ENCODE data around the gene PER2.

PER2 gene

DNA sequence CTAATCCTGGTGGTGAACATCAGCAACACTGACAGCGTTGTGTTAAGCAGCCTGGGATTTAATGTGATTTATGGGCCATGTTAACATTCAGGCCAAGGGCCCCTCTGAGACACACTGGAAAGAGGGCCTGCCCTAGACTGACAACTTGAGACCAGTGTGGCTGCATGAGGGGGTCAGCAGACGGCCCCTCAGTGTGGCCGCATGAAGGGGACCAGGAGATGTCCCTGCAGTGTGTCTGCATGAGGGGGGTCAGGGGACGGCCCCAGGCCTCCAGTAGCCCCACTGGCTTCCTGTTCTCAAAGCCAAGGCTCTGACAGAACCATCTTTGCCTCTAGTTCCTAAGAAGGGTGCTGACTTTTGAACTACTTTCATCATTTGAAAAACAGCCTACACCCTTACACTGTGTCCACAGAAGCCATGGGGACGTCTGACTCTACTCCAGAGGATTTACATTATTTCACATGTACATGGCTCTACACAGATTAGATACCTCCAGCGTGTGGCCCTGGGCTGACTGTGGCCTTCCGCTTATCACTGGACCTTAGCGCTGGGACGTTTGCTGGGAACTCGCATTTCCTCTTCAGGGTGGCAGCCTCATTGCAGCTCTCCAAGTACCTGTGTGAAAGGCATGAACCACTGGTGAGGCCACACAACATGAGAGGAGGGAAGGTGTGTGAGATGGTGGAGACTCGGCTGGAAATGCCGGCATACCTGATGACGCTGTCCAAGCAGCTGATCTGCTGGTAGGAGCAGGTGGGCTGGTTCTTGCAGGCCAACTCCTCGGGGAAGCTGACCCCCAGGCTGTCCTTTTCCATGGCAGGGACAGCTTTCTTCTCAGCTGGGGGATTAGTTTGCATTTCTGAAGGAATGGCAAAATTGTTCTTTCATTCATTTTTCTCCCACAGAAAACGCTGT, 30.4 kb downstream of the PER2 start:
- H3K4me3 ChIP-seq (ENCODE audit: low read length): no peak overlapping the region
- no peak for TF ChIP-seq ZNF274 (IDR thresholded peaks at IDR 0.05; ENCODE audit: low read depth, low read length)

DNA sequence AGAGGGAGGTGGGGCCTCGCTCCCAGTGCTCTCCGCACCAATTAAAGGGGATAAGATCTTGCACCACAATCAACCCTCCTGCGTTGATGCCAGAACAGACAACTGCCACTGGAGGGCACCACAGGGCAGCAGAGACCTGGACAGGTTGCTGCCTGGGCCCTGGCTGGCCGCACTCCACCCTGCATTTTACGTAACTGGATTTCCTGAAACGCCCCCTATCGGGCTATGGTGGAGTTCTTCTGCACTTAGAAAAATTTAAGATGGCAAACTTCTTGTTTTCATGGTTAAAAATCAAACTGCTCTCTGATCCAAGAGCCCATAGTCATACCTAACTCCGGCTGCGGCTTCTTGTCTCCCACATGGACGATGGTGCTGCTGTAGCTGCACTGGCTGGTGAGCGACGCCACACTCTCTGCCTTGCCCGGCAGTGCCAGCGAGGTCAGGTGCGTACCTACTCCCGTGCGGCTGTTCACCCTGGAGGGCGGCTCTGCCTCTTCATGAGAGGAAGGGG, 31.8 kb downstream of the PER2 start:
- H3K4me3 ChIP-seq (ENCODE audit: low read length): no peak overlapping the region
- no peak for TF ChIP-seq ZNF274 (IDR thresholded peaks at IDR 0.05; ENCODE audit: low read depth, low read length)

DNA sequence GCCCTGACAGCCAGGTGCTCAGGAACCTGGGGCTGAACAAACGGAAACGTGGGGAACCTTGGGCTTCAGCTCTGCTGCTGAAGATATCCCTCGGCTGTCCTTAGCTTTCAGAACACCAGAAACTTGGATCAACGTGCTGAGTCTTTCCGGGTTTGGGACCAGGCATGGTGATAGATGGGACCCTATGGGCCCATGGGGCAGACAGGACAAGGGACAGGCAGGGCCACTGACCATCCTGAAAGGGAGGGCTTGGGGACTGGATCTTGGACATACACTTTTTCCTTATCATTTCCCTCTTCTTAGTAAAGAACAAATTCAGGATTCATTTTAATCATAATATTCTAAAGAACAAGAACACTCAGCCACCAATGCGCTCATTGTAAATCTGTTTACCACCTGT, 32.3 kb downstream of the PER2 start:
- no peak for TF ChIP-seq ZNF274 (IDR thresholded peaks at IDR 0.05; ENCODE audit: low read depth, low read length)
- H3K4me3 ChIP-seq (ENCODE audit: low read length): no peak overlapping the region

DNA sequence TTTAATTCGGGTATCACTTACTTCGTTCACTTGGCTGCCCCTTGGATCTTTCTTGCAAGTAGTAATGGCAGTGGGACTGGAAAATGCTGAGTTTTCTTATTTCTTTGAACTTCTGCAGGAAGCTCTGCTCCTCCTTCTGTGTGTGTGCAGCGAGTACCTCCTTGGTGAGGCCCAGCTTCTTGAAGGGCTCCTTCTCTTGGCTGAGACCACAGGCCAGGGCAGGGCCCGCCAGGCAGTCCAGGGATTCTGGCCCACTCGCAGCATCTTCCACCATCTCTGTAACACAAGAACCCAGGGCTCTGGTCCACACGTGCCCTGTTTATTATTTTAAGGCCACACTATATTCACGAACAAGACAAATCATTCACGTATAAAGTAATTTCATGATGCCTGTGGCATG, 32.8 kb downstream of the PER2 start:
- no peak overlapping the region for H3K4me3 ChIP-seq (ENCODE audit: low read length)

DNA sequence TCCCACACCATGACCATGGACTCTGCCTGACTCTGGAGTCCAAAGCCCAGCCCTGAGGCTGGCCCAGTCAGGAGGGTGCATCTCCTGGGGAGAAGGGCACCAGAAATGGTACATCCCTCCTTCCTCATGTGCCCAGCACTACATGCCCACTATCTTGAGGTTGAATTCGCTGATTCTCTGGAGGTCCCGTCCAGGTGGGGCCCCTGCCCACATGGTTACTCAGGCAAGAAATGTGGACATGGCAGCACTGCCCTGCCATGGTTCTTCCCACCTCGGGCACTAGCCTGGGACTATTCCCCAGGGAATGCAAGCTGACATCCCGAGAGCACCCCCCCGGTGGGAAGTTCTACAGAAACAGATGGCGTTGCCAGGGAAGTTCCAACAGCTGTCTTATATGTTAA, 33.3 kb downstream of the PER2 start:
- no peak overlapping the region for H3K4me3 ChIP-seq (ENCODE audit: low read length)
- no peak for TF ChIP-seq ZNF274 (IDR thresholded peaks at IDR 0.05; ENCODE audit: low read depth, low read length)

More for the DNA sequence above, 32.8 kb downstream of the PER2 start:
- TF ChIP-seq ZNF274 (IDR thresholded peaks at IDR 0.05; ENCODE audit: low read depth, low read length): no peak

DNA sequence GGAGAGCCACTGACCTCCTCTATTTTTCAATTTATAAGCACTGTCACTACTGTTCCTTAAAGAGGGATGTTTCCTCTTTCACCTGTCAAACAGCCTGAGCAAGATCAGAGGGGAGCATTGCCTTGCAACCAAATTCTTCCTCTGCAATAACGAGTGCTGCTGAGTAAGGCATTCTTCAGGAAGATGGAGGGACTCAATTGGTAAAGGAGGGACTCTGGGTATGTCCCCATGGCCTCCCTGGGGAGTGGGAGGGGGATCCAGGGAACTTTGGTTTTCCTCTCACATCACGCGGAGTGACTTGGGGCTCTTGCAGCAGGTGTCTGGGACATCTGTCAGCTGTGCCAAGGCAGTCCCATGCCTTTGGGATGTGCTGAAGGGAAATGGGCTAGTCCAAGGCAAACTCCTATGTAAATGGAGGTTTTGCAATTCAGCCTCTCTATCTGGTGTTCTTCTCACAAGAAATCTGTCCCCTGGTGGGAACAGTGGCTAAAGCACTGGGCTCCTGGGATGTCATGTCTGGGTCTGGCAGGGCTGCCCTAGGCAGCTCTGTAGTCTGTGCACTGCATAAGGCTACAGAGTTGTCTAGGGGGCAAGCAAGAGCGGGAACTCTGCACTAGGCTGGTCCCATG, 34.2 kb downstream of the PER2 start:
- TF ChIP-seq ZNF274 (IDR thresholded peaks at IDR 0.05; ENCODE audit: low read depth, low read length): no peak
- H3K4me3 ChIP-seq (ENCODE audit: low read length): no peak overlapping the region

DNA sequence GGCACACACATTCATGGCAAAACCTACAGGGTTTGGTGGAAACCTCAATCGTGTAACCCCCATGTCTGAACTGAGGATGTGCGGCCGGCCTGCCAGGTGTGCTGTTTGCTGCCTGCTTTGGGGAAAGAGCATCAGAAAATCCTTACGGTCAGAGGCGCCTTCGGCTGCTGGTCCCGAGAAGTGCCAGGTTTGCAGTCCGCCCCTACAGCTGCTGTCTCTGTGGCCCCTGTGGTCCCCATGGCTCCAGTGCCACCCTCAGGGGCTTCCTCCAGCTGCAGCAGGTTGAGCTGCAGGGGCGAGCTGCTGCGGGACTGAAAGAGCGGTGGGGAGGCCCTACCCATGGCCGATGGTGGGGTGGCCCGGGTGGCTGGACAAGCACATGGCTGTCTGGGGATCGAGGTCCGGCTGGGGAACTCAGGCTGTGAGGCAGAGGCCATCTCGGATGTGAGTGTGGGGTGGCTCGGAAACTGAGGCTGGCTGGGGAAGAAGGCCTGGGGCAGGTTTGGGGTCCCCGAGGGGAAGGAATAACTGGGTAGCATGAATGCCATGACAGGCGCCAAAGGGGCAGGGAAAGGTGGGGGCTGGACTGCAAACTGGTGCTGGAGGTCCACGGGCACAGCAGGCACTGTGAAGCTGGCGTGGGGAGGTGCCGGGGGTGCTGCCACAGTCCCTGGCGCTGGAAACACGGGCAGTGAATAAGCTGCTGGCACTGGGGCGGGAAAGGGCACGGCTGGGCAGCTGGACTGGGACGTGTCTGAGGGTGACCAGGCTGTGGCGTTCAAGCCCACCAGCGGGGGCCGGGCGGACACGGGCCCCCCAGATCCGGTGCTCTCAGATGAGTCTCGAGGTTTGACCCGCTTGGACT, 35.4 kb downstream of the PER2 start:
- TF ChIP-seq ZNF274 (IDR thresholded peaks at IDR 0.05; ENCODE audit: low read depth, low read length): no peak
- H3K4me3 ChIP-seq (ENCODE audit: low read length): no peak overlapping the region

DNA sequence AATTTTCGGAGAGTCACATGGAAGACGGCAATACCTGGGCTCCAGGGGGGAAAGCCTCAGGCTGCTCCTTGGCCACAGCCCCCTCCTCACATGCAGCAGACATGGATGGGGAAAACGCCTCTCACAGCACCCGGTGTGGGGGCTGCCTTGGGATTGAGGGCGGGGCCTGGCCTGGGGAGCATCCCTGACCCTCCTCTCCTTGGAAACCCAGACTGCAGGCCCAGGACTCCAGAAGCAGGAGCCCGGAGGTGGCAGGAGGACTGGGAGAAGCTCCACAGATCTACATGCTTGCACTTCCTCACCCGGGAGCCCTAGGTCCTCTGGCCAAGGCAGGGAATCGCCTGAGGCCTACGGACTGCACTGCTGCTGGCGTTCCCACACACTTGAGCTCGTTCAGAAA, 36.4 kb downstream of the PER2 start:
- TF ChIP-seq ZNF274 (IDR thresholded peaks at IDR 0.05; ENCODE audit: low read depth, low read length): no peak
- H3K4me3 ChIP-seq (ENCODE audit: low read length): no peak overlapping the region

DNA sequence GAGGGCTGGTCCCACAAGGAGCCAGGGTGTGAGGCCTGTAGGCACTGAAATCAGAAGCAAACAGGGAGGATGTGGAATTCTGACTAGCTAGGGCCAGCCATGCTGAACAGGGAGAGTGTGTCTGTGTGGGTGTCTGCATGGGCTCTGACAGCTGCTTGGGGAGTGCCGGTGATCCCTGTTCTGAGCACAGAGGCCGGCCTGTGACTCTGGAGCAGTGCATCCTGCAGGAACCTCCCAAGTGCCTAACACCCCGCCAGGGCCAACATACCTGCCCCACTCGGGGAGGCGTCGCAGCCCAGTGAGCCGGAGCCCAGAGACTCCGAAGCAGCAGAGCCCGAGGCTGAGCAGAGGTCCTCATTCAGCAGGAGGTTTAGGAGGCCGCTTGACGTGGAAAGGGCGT, 37.1 kb downstream of the PER2 start:
- no peak for TF ChIP-seq ZNF274 (IDR thresholded peaks at IDR 0.05; ENCODE audit: low read depth, low read length)
- H3K4me3 ChIP-seq (ENCODE audit: low read length): no peak overlapping the region

DNA sequence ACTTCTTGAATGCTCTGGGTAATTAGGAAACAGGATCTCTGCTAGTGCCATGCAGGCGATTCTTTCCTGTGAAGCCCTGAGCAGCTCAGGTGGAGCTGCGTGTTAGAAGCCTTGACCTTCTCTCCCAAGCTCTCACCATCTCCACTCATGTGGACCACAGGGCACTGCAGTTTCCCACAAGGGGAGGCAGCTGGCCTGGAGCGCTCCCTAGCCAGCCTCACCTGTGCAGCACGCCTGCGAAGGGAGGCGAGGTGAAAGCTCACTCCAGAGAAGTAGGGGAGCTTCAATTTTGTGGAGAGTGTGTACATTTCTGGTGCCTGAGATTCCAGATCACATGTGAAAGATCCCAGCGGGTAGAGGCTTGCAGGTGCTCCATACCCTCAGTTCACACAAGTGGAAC, 37.5 kb downstream of the PER2 start:
- no peak for TF ChIP-seq ZNF274 (IDR thresholded peaks at IDR 0.05; ENCODE audit: low read depth, low read length)

DNA sequence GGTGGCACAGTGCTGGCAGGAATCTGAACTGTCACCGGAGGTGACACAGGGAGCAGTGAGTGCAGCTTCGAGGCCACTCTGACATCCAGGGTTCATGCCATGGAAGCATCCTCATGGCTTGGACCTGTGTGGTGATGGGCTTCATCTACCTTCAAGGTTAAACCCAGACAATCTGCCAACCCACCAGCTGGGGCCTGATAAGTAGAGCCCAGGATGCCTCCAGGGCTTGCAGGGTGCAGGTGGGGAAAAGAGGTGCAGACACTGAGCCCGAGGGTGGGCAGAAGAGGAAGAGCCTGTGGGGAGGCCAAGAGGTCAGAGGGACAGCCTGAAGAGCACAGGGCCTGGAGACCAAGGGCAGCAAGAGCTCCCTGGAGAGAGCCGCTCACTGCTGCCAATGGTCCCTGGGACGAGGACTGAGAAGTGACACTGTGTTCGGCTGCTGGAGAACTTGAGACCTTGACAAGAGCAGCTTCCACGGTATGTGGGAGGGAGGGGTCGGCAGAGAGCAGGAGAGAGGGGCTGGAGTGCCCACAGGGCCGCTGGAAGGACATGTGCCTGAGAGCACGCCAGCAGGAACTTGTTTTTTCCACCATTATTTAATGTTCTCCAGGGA, 40.5 kb downstream of the PER2 start:
- TF ChIP-seq ZNF274 (IDR thresholded peaks at IDR 0.05; ENCODE audit: low read depth, low read length): no peak

More for the DNA sequence above, 37.5 kb downstream of the PER2 start:
- no peak overlapping the region for H3K4me3 ChIP-seq (ENCODE audit: low read length)

DNA sequence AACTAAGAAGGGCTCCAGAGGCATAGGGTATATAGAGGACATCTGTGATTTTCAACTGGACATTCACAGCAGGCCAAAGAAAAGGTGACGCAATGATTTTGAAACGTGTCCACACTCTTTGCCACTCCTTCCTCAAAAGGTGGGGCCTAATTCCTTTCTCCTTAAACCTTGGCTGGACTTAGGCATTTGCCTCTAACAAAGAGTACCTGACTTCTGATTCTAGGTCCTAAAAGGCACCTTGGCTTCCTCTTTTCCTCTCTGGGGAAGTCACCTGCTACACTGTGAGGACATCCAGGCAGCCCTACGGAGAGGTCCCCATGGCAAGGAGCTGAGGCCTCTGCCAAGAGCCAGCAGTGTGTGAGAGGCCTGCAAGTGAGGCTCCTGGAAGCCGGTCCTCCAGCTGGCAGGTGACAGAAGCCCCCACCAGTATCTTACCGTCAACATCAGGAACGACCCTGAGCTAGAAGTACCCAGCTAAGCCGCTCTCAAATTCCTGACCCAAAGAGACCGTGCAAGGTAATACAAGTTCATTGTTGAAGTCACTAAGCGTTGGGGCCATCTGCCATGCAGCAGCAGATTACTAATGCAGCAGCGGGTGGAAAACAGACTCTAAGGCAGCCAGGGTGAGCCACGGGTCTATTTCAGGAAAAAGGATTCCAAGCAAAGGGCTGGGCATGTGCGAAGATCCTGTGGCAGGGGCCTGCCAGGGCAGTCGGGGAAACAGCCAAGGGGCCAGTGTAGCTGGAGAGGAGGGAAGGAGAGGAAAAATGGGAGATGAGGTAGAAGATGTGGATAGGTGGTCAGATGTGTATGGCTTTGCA, 41.2 kb downstream of the PER2 start:
- no peak overlapping the region for H3K4me3 ChIP-seq (ENCODE audit: low read length)
- no peak for TF ChIP-seq ZNF274 (IDR thresholded peaks at IDR 0.05; ENCODE audit: low read depth, low read length)

More for the DNA sequence above, 40.5 kb downstream of the PER2 start:
- no peak overlapping the region for H3K4me3 ChIP-seq (ENCODE audit: low read length)

DNA sequence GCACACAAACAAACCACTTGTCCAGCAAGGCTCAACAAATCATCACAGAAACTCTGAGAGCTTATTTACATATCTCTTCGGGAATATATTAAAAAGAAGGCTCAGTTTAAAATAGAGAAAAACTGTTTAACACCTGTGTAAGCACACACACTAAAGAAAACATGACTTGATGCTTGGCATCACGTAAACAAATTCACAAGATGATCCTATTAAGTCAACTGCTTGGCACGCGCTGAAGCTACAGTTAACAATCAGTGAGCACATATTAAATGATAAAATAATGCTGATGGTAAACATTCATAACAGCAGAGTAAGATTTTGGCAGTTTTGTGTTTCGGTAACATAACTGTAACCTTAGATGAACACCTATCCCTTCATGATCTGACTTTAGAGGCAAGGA, 44.3 kb downstream of the PER2 start:
- TF ChIP-seq ZNF274 (IDR thresholded peaks at IDR 0.05; ENCODE audit: low read depth, low read length): no peak
- no peak overlapping the region for H3K4me3 ChIP-seq (ENCODE audit: low read length)

All from GM08714 (cell line).